Hepatocyte (in vitro differentiated cells): ENCODE results near the gene TBC1D4. TPM values are rescaled to one million over a fixed set of nuclear protein-coding genes. Genes with fewer than 3 reads are reported as not detected.

Source experiments
- DNase-seq: peaks from one replicate; pipeline ENCODE4 v3.0.0-alpha.2; 2016; ENCODE audit warnings: low spot score
- H2AFZ ChIP-seq: fragments of 200-600 bp; sonication (generic); 2 replicates; pipeline ENCODE4 v1.6.0; 2016; ENCODE audit warnings: antibody characterized with exemption, mild to moderate bottlenecking
- H3K27ac ChIP-seq: fragments of 200-600 bp; sonication (generic); 2 replicates; pipeline ENCODE4 v1.5.1; 2016; ENCODE audit warnings: mild to moderate bottlenecking
- H3K27me3 ChIP-seq: fragments of 200-600 bp; sonication (generic); 2 replicates; pipeline ENCODE4 v1.6.1; 2016
- H3K36me3 ChIP-seq: fragments of 200-600 bp; sonication (generic); replicated peaks from 2 replicates; pipeline ENCODE4 v1.5.1; 2016; ENCODE audit warnings: low read depth; ENCODE audit not compliant: insufficient read depth
- H3K4me1 ChIP-seq: fragments of 200-600 bp; sonication (generic); 2 replicates; pipeline ENCODE4 v1.5.1; 2016; ENCODE audit warnings: mild to moderate bottlenecking, moderate library complexity; ENCODE audit not compliant: insufficient read depth
- H3K4me2 ChIP-seq: fragments of 200-600 bp; sonication (generic); 2 replicates; pipeline ENCODE4 v1.6.0; 2016
- H3K4me3 ChIP-seq: fragments of 200-600 bp; sonication (generic); 2 replicates; pipeline ENCODE4 v1.5.1; 2016; ENCODE audit warnings: mild to moderate bottlenecking
- H3K79me2 ChIP-seq: fragments of 200-600 bp; sonication (generic); 2 replicates; pipeline ENCODE4 v1.6.0; 2017; ENCODE audit warnings: mild to moderate bottlenecking
- H3K9me2 ChIP-seq: fragments of 200-600 bp; sonication (generic); replicated peaks from 2 replicates; pipeline ENCODE4 v1.6.0; 2017; ENCODE audit warnings: mild to moderate bottlenecking; ENCODE audit not compliant: insufficient read depth
- H3K9me3 ChIP-seq: fragments of 200-600 bp; sonication (generic); 2 replicates; pipeline ENCODE4 v1.5.1; 2016; ENCODE audit warnings: low read depth, mild to moderate bottlenecking
- H4K20me1 ChIP-seq: fragments of 200-600 bp; sonication (generic); 2 replicates; pipeline ENCODE4 v1.6.0; 2016; ENCODE audit warnings: mild to moderate bottlenecking; ENCODE audit not compliant: insufficient read depth, poor library complexity, severe bottlenecking
- CTCF ChIP-seq: fragments of 200-600 bp; sonication (generic); IDR thresholded peaks from 2 replicates; pipeline ENCODE4 v1.5.1; 2016; ENCODE audit warnings: antibody characterized with exemption, mild to moderate bottlenecking; ENCODE audit not compliant: poor library complexity
- EZH2 ChIP-seq: fragments of 200-600 bp; sonication (generic); IDR thresholded peaks from 2 replicates; pipeline ENCODE4 v1.6.1; 2016; ENCODE audit warnings: antibody characterized with exemption, mild to moderate bottlenecking, borderline replicate concordance
- EZH2phosphoT487 ChIP-seq: fragments of 200-600 bp; sonication (generic); IDR thresholded peaks from one replicate; pipeline ENCODE4 v1.6.1; 2018; ENCODE audit warnings: antibody characterized with exemption, mild to moderate bottlenecking, low read depth, moderate library complexity; ENCODE audit not compliant: unreplicated experiment, severe bottlenecking
- WGBS: methylation state at CpG from one replicate; pipeline ENCODE4 v1.1.6; 2016; ENCODE audit warnings: low lambda C conversion rate; ENCODE audit errors: missing lambda C conversion rate; 5-methylcytosine and 5-hydroxymethylcytosine counted together
- polyA plus RNA-seq: library from polyadenylated mRNA; unstranded; fragments of >200 nt; fragmentation: Nextera tagmentation; extraction: Ambion mirVana; gene quantifications from 2 replicates; pipeline ENCODE4 v1.2.1, GENCODE V29; 2016
- total RNA-seq: library from RNA; depleted of rRNA; stranded (reverse); fragments of >200 nt; gene quantifications from 2 replicates; pipeline ENCODE4 v1.2.3, GENCODE V29; 2014

Gene TBC1D4
- total and polyA plus RNA-seq, 2 experiments from 2014 or later = 7.6 to 17.1 TPM

GRCh38 chr13:75395066-75395465, 86.9 kb downstream of the TBC1D4 start:
- Histone ChIP-seq H3K4me1 (no peaks in the 10 kb centered on the region), H3K36me3 (no peaks in the 10 kb centered on the region), H3K9me3 (no peaks in the 10 kb centered on the region), H3K4me2 (no peak overlapping the region), H3K27ac (no peak overlapping the region), H2AFZ (no peak overlapping the region), H3K27me3 (no peaks in the 10 kb centered on the region), H3K4me3 (no peak overlapping the region), H3K79me2 (peaks cover 2% of the 10 kb centered on the region), H3K9me2 (no peaks in the 10 kb centered on the region), H4K20me1 (no peaks in the 10 kb centered on the region)
- no peak for TF ChIP-seq CTCF
- no peak for TF ChIP-seq EZH2phosphoT487
- TF ChIP-seq EZH2 = no peak
- 87% methylated on average over 5 of the region's 5 CpGs for WGBS
- DNase-seq = no peak

DNA sequence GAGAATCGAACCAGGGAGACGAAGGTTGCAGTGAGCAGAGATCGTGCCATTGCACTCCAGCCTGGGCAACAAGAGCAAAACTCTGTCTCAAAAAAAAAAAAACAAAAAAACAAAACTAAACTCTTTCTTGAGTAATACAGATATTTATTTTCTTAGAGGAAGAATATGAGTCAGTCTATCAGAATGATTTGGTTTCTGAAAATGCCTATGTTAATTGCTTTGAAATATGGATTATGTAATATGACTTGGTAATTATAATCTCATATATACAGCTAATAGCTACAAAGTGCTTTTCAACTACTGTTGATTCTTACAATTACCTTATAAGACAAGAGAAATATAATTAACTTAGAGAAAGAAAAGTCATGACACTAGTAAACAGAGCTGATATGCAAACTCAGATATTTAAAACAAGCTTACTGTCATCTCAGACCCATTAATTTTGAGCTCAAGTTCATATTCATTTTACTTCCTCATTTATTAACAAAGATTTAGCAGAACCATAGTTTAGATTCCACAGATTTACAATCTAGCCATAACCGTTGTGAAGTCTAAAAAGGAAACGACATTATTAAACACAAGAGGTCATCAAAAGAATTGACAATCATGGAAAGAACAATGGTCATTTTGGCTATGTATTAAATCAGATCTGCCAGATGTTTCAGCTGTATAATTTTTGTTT, 88.0 kb downstream of the TBC1D4 start:
- Histone ChIP-seq H3K27ac (no peak overlapping the region), H3K36me3 (no peaks in the 10 kb centered on the region), H3K27me3 (no peaks in the 10 kb centered on the region), H2AFZ (no peak overlapping the region), H3K4me3 (no peak overlapping the region), H3K4me2 (no peak overlapping the region), H3K4me1 (no peaks in the 10 kb centered on the region), H3K9me2 (no peaks in the 10 kb centered on the region), H3K9me3 (no peaks in the 10 kb centered on the region), H3K79me2 (peaks cover 2% of the 10 kb centered on the region), H4K20me1 (no peaks in the 10 kb centered on the region)
- TF ChIP-seq EZH2 = no peak
- TF ChIP-seq EZH2phosphoT487 = no peak
- no peak for TF ChIP-seq CTCF
- no peak for DNase-seq
- WGBS = 86% methylated on average over 5 of the region's 5 CpGs

DNA sequence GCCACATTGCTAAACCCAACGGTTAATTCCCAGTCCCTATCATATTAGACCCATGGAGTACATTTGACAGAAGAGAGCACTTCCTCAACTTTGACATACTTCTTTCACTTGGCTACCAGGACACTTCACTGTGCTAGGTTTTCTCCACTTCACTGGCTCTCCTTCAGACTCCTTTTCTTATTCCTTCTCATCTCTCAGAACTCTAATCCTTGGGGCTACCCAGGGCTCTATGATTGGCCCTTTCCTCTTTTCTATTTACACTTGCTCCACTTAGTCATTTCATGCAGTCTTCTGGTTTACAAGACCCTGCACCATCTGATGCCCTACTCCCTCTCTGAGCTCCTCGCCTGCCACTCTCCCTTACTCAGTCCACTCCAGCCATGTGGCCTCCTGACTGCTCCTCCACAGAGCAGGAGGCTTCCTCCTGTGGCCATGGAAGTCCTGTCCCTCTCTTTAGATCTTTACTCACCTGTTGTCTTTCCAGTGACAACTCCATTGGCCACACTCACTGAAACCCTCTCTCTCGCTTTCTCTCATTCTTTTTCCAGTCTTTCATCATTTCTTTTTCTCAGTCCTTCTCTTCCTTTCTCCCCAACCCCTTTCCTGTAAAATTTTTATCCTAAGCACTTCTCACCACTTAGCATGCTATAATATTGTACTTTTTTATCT, 90.4 kb downstream of the TBC1D4 start:
- H3K9me2 ChIP-seq = no peaks in the 10 kb centered on the region
- H3K4me1 ChIP-seq = no peaks in the 10 kb centered on the region
- H3K79me2 ChIP-seq = no peaks in the 10 kb centered on the region
- no peaks in the 10 kb centered on the region for H3K27me3 ChIP-seq
- no peaks in the 10 kb centered on the region for H3K9me3 ChIP-seq
- TF ChIP-seq CTCF = no peak
- no peak for TF ChIP-seq EZH2
- TF ChIP-seq EZH2phosphoT487 = no peak
- H3K4me3 ChIP-seq = no peak overlapping the region
- no peaks in the 10 kb centered on the region for H3K36me3 ChIP-seq
- no peak overlapping the region for H3K27ac ChIP-seq
- H4K20me1 ChIP-seq = no peaks in the 10 kb centered on the region
- WGBS = 92% methylated on average over 3 of the region's 3 CpGs
- no peak for DNase-seq
- H3K4me2 ChIP-seq = no peak overlapping the region
- H2AFZ ChIP-seq = no peak overlapping the region
